ENCODE results near the gene FBXO46. TPM values are rescaled to one million over a fixed set of nuclear protein-coding genes. Genes with fewer than 3 reads are reported as not detected.

The FBXO46 gene
- total RNA-seq, 1 experiment from 2014 or later = 43.9 TPM

DNA sequence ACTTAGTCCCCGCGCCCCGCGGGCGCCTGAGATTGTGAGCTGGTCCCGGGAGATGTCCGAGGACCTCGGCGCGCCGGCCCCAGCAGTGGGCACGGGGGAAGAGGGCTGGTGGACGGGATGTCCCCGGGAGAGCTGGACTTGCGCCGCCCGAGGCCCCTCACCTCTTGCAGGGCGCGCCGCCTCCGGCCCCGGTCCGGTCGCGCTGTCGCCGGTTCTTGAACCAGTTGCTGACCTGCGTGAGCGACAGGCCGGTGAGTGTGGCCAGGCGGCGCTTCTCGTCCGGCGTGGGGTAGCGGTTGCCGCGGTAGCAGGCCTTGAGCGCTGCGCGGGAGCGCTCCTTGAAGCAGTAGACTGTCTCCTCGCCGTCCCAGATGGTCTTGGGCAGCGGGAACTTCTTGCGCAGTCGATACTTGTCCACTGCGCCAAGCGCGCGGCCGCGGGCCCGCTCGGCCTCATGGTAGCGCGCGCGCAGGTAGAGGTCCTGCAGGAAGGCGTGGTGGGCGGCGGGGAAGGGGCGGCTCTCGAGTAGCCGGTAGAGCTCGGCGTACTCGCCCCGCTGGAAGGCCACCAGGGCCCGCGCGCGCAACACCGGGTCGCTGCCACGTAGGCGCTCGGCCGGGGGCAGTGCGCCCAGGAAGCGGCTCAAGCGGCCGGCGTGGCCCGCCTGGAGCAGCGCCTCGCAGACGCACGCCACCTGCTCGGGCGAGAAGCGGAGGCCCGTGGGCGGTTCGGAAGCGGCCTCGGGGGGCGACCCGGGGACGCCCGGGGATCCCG is 37.4 kb upstream of the FBXO46 start:
- Histone ChIP-seq H4K8ac (replicated peaks; ENCODE audit: insufficient read length, low read depth, low read length) (no peak overlapping the region), H3K9ac (ENCODE audit: extremely low read depth, insufficient read length, low read length) (peak overlapping the region; percentile 50), H2AK5ac (ENCODE audit: insufficient read length, low read length) (no peak overlapping the region), H2BK5ac (ENCODE audit: insufficient read length, low read length) (no peak overlapping the region), H2BK12ac (ENCODE audit: insufficient read length, low read depth, low read length) (no peak overlapping the region), H3K14ac (ENCODE audit: insufficient read depth, low read length) (peak overlapping the region; percentile 91), H3K56ac (ENCODE audit: insufficient read length, low read depth, low read length) (no peak overlapping the region), H4K5ac (ENCODE audit: insufficient read length, low read depth, low read length) (no peak overlapping the region), H3K27ac (ENCODE audit: insufficient read length, low read depth, low read length) (no peak overlapping the region), H3K4me1 (ENCODE audit: insufficient read depth, low read length) (peaks cover 3% of the 10 kb centered on the region; the same call in 1 of the 2 replicates), H3K23me2 (ENCODE audit: insufficient read length, low read depth, low read length, poor library complexity, severe bottlenecking) (peaks cover 20% of the 10 kb centered on the region), H4K20me1 (ENCODE audit: control insufficient read depth, insufficient read depth, insufficient read length) (no peaks in the 10 kb centered on the region), H3K4me2 (ENCODE audit: insufficient read depth, insufficient read length, low read length) (peak overlapping the region; percentile 72), H2BK120ac (ENCODE audit: low read depth, low read length, poor library complexity, severe bottlenecking) (no peak overlapping the region), H3T11ph (ENCODE audit: low read length) (no peak overlapping the region), H2AFZ (ENCODE audit: low read length) (no peak overlapping the region), H4K91ac (ENCODE audit: insufficient read length, low read depth, low read length) (no peak overlapping the region), H3K18ac (ENCODE audit: insufficient read length, low read depth, low read length) (peak overlapping the region; percentile 77), H3K79me2 (ENCODE audit: insufficient read depth, low read length) (no peaks in the 10 kb centered on the region), H2BK20ac (ENCODE audit: low read depth, low read length, poor library complexity, severe bottlenecking) (no peak overlapping the region), H2BK15ac (ENCODE audit: low read depth, low read length) (no peak overlapping the region), H3K4ac (ENCODE audit: low read depth, low read length) (no peak overlapping the region), H3K9me3 (ENCODE audit: control insufficient read depth, low read depth, low read length) (no peaks in the 10 kb centered on the region), H3K27me3 (ENCODE audit: insufficient read depth, low read length) (no peaks in the 10 kb centered on the region), H3K79me1 (ENCODE audit: insufficient read depth, low read depth, low read length, poor library complexity, severe bottlenecking) (no peaks in the 10 kb centered on the region), H3K23ac (ENCODE audit: insufficient read length, low read depth, low read length) (no peak overlapping the region)
- Mint-ChIP-seq H3K9me3 (no peaks in the 10 kb centered on the region; a peak in 1 of 5 replicates), H3K4me1 (peaks cover 13 to 40% of the 10 kb centered on the region in 2 experiments), H3K4me3 (peak overlapping the region; percentile 91 to 94), H3K36me3 (ENCODE audit: insufficient read depth in 1 of 3, low read depth in 3 of 3) (peaks cover 0 to 11% (median 6%) of the 10 kb centered on the region in 3 experiments; a peak in 5 of 7 replicates), H3K27me3 (ENCODE audit: low read depth) (peaks cover 3% of the 10 kb centered on the region), H3K27ac (peak overlapping the region in 1 of 3 experiments; percentile 81; a peak in 2 of 7 replicates)
- TF ChIP-seq, protein P1, sequence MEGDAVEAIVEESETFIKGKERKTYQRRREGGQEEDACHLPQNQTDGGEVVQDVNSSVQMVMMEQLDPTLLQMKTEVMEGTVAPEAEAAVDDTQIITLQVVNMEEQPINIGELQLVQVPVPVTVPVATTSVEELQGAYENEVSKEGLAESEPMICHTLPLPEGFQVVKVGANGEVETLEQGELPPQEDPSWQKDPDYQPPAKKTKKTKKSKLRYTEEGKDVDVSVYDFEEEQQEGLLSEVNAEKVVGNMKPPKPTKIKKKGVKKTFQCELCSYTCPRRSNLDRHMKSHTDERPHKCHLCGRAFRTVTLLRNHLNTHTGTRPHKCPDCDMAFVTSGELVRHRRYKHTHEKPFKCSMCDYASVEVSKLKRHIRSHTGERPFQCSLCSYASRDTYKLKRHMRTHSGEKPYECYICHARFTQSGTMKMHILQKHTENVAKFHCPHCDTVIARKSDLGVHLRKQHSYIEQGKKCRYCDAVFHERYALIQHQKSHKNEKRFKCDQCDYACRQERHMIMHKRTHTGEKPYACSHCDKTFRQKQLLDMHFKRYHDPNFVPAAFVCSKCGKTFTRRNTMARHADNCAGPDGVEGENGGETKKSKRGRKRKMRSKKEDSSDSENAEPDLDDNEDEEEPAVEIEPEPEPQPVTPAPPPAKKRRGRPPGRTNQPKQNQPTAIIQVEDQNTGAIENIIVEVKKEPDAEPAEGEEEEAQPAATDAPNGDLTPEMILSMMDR (conservative IDR thresholded peaks at IDR 0.05) = no peak
- WGBS (ENCODE audit: extremely low coverage, insufficient read length, low lambda C conversion rate) = no CpG with 5 or more reads among the region's 102 CpGs
- DNase-seq = peak; percentile 71
